Measurements from ENCODE around the gene CEACAM1.

GRCh38 chr19:42560731-42561130 lies 32.5 kb upstream of the CEACAM1 start:
- TF ChIP-seq EZH2 (IDR thresholded peaks at IDR 0.05; ENCODE audit: low read length) (no peak), CTCF (optimal IDR thresholded peaks at IDR 0.05 in 1 of 3, IDR thresholded peaks at IDR 0.05 in 1 of 3, conservative IDR thresholded peaks at IDR 0.05 in 1 of 3; ENCODE audit: extremely low read depth in 1 of 3, insufficient read depth in 2 of 3, low read length in 3 of 3) (no peak)
